GM18868 (cell line): ENCODE measurements around the gene THEMIS2.
"Not testable (repeated sequence)": the region's sequence is repeated elsewhere in the genome, so short reads cannot be mapped to it uniquely, and the experiment has no call there.

Source experiments
- ATAC-seq: cut with Tn5 transposase; IDR thresholded peaks from one replicate; pipeline ENCODE4 v1.9.1; 2021; ENCODE audit warnings: mild to moderate bottlenecking, moderate library complexity; ENCODE audit not compliant: unreplicated experiment

Gene THEMIS2

DNA sequence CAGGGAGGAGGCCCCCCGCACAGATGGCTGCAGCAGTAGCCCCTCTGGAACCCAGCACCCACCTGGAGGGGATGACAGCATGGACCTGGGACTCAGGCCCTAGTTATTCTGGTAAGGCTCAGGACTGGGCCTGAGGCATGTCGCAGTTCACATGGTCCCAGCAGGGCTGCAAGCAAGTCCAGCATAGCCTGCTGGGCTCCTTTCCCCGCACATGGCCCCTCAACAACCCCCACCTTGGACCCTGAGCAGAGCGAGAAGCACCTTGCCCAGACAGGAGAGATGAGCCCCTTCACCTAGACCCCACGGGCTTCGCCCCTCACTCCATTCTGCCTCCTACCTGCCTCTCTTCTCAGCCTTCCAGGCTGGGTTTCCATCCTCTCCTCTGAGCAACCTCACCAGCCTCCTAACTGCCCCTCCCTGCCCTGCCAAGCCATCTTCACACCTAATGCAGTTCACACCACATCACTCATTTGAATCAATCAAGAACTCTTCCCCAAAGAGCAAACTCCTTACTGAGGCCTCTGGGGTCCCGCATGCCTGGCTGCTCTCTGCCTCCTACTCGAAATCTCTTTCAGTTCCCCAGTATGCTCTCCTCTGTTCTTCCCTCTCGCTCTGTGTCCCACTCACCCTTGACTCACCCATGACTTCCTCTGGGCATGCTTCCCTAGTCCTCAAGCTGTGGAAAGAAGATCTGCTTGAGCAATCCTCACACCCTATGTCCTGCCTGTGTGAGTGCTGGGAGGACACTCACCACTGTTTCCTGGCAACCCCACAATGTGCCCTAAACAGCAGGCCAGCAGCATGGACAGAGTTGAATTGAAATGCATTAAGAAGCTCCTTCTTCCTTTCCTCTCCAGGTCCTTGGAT, 9.4 kb upstream of the THEMIS2 start:
- ATAC-seq: no peak

GRCh38 chr1:27863538-27863915, 8.8 kb upstream of the THEMIS2 start:
- no peak for ATAC-seq

GRCh38 chr1:27864264-27864895, 8.0 kb upstream of the THEMIS2 start:
- ATAC-seq: no peak

GRCh38 chr1:27865821-27866220, 6.5 kb upstream of the THEMIS2 start:
- no peak for ATAC-seq

GRCh38 chr1:27868556-27868931, 3.8 kb upstream of the THEMIS2 start:
- no peak for ATAC-seq

GRCh38 chr1:27868932-27869718, 3.2 kb upstream of the THEMIS2 start:
- peak; percentile 40 for ATAC-seq

DNA sequence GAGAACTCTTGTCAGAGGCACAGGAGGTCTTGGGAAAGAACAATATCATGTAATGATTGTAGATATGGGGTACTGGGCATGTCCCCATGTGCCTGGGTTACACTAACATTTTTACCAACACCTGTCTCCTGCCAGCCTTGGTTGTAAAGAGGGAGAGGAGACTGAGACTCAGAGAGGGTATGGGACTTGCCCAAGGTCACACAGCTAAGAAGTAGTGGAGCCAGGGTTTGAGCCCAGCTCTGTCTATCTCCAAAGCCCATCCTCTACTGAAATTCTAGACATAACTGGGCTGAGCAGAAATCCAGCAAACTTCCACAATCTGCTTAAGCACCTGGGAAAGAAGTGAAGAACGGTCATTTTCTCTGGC, 2.6 kb upstream of the THEMIS2 start:
- ATAC-seq: no peak

DNA sequence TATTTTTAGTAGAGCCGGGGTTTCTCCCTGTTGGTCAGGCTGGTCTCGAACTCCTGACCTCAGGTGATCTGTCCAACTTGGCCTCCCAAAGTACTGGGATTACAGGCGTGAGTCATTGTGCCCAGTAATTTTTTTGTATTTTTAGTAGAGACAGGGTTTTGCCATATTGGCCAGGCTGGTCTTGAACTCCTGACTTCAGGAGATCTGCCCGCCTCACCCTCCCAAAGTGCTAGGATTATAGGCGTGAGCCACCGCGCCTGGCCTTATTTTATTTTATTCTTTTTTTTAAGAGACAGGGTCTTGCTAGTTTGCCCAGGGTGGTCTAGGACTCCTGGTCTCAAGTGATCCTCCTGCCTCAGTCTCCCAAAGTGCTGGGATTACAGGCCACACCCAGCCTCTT, 1.3 kb upstream of the THEMIS2 start:
- not testable (repeated sequence) for ATAC-seq

- no peak for ATAC-seq
Observed at GRCh38 chr1:27872802-27873551, 633 bp downstream of the THEMIS2 start.

- no peak for ATAC-seq
Observed at GRCh38 chr1:27873671-27874384, 1.5 kb downstream of the THEMIS2 start.

- no peak for ATAC-seq
Observed at GRCh38 chr1:27876341-27877114, 4.2 kb downstream of the THEMIS2 start.

- no peak for ATAC-seq
Observed at GRCh38 chr1:27877115-27877416, 4.7 kb downstream of the THEMIS2 start.

DNA sequence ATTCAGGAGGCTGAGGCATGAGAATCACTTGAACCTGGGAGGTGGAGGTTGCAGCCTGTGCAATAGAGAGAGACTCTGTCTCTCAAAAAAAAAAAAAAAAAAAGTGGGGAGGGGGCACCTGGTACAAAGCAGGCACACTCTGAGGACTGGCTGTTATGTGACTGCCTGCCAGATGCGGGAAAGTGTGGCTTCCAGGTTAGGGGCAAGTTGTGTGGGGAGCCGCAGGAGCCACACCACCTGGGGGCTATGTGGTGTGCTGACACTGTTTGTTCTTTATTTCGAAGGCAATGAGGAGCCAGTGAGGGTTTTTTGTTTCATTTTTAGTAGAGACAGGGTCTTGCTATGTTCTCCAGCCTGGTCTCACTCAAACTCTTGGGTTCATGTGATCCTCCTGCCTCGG, 5.7 kb downstream of the THEMIS2 start:
- ATAC-seq: no peak

GRCh38 chr1:27878787-27879335, 6.5 kb downstream of the THEMIS2 start:
- ATAC-seq: no peak

DNA sequence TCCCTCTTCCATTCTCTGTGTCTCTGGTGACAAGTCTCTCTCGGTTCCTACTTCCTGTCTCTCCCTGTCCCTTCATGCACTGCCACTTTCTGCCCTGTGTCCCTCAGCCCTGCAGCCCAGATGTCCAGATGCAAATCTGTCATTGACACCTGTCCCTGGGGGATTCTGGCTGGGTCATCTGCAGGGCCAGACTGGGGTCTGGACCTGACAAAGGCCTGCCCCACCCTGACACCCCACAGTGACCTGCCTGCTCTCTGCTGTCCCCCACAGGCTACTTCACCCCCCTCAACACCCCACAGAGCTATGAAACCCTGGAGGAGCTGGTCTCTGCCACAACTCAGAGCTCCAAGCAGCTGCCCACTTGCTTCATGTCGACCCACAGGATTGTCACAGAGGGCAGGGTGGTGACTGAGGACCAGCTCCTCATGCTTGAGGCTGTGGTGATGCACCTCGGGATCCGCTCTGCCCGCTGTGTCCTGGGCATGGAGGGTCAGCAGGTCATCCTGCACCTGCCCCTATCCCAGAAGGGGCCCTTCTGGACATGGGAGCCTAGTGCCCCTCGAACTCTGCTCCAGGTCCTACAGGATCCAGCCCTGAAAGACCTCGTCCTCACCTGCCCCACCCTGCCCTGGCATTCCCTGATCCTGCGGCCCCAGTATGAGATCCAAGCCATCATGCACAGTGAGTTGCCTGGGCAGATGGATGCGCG, 7.2 kb downstream of the THEMIS2 start:
- no peak for ATAC-seq

DNA sequence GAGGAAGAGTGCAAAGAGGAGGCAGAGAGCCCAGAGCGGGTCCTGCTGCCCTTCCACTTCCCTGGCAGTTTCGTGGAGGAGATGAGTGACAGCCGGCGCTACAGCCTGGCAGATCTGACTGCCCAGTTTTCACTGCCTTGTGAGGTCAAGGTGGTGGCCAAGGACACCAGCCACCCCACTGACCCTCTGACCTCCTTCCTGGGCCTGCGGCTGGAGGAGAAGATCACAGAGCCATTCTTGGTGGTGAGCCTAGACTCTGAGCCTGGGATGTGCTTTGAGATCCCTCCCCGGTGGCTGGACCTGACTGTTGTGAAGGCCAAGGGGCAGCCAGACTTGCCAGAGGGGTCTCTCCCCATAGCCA, 10.2 kb downstream of the THEMIS2 start:
- no peak for ATAC-seq

DNA sequence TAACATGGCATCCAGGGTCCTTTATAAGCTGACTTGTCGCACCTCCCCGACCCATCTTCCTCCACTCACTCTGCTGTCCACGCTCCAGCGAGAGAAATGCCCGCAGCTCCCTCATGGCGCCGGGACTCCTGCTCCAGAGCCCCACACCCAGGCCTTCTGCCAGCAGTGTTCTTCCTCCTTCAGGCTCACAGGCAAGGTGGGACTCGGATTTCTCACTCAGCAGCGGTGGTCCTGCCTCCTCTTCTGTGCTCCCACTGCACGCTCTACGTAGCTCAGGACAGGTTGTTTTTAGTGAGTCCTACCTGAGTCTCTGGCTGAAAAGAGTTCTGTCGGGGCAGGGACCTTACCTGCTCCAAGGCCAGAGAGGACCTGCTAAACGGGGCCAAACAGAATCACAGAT, 11.2 kb downstream of the THEMIS2 start:
- no peak for ATAC-seq

GRCh38 chr1:27884006-27884954, 11.9 kb downstream of the THEMIS2 start:
- ATAC-seq: peak; percentile 73
